Measurements from ENCODE around the gene CDC14A.

The CDC14A gene

DNA sequence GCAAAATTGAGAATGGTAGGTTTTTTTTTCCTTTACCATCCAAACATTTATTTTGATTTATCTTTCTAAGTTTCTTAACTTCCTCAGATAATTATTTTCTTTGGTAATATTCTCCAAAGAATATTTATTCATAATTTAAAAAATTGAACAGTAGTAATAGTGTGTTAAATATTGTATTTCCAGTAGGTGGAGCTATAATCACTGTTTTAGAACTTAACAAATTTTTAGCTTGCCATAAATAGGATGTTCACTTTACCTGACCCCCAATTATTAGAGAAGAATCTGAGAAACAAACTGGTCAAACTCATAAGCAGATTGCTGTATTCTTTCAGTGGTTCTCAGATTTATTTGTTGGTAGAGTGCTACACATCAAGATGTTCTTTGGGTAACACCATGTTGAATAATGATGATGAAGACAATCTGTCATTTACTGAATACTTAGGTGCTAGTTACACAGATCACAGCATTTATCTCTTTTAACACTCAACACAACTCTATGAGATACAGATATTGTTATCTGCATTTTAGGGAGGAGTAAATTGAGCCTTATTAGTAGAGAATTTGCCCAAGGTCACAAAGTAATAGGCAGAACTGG lies 103.3 kb downstream of the CDC14A start:
- Histone ChIP-seq H3K4me1 (ENCODE audit: control insufficient read depth in 2 of 2, insufficient read depth in 2 of 2, low read length in 2 of 2) (no peaks in the 10 kb centered on the region), H3K27ac (ENCODE audit: low read depth in 2 of 2, low read length in 2 of 2) (no peak overlapping the region), H3K36me3 (ENCODE audit: control insufficient read depth in 2 of 2, insufficient read depth in 2 of 2, low read length in 2 of 2) (no peaks in the 10 kb centered on the region), H3K27me3 (ENCODE audit: control insufficient read depth in 2 of 2, insufficient read depth in 2 of 2, low read length in 2 of 2) (no peaks in the 10 kb centered on the region), H3K9ac (ENCODE audit: low read depth in 1 of 2, low read length in 2 of 2) (no peak overlapping the region), H3K9me3 (ENCODE audit: control insufficient read depth in 2 of 2, low read length in 2 of 2) (no peaks in the 10 kb centered on the region), H3K4me3 (ENCODE audit: low read length in 2 of 2) (no peak overlapping the region)

DNA sequence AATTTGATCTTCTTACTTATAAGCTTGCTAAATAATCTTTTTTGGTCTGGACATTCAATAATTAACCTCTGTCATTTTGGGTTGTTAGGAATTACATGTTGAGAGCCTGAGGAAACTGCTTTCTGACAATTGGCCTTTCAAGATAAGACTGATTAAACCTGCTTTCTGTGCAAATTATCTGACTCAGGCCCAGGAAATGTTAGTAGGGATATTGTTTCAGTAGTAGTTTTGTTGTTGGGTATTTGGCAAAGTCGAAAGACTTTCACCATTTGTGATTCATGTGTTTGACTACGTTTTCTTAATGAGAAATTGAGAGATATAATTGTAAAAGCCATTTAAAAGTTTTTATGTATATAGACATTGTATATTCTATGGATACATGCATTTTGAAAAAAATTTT lies 104.6 kb downstream of the CDC14A start:
- Histone ChIP-seq H3K9ac (ENCODE audit: low read depth in 1 of 2, low read length in 2 of 2) (no peak overlapping the region), H3K4me1 (ENCODE audit: control insufficient read depth in 2 of 2, insufficient read depth in 2 of 2, low read length in 2 of 2) (no peaks in the 10 kb centered on the region), H3K36me3 (ENCODE audit: control insufficient read depth in 2 of 2, insufficient read depth in 2 of 2, low read length in 2 of 2) (no peaks in the 10 kb centered on the region), H3K27ac (ENCODE audit: low read depth in 2 of 2, low read length in 2 of 2) (no peak overlapping the region), H3K27me3 (ENCODE audit: control insufficient read depth in 2 of 2, insufficient read depth in 2 of 2, low read length in 2 of 2) (no peaks in the 10 kb centered on the region), H3K4me3 (ENCODE audit: low read length in 2 of 2) (no peak overlapping the region), H3K9me3 (ENCODE audit: control insufficient read depth in 2 of 2, low read length in 2 of 2) (no peaks in the 10 kb centered on the region)

DNA sequence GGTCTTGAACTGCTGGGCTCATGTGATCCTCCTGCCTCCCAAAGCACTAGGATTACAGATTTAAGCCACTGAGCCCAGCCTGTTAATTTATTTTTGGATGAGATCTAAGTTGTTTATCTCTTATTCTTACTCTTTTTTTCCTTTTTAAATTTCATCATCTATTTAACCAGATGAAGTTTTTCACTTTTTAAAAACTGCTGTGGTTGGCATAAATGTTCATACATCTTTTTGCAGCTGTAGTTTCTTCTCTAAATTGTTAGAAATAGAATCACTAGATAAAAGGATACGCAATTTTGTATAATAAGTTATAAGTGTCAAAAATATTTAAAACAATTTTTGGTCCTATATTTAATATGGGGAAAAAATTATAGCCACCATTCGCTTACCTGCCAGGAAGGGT lies 105.4 kb downstream of the CDC14A start:
- Histone ChIP-seq H3K4me3 (ENCODE audit: low read length in 2 of 2) (no peak overlapping the region), H3K27me3 (ENCODE audit: control insufficient read depth in 2 of 2, insufficient read depth in 2 of 2, low read length in 2 of 2) (no peaks in the 10 kb centered on the region), H3K27ac (ENCODE audit: low read depth in 2 of 2, low read length in 2 of 2) (no peak overlapping the region), H3K9ac (ENCODE audit: low read depth in 1 of 2, low read length in 2 of 2) (no peak overlapping the region), H3K9me3 (ENCODE audit: control insufficient read depth in 2 of 2, low read length in 2 of 2) (no peaks in the 10 kb centered on the region), H3K4me1 (ENCODE audit: control insufficient read depth in 2 of 2, insufficient read depth in 2 of 2, low read length in 2 of 2) (no peaks in the 10 kb centered on the region), H3K36me3 (ENCODE audit: control insufficient read depth in 2 of 2, insufficient read depth in 2 of 2, low read length in 2 of 2) (no peaks in the 10 kb centered on the region)

DNA sequence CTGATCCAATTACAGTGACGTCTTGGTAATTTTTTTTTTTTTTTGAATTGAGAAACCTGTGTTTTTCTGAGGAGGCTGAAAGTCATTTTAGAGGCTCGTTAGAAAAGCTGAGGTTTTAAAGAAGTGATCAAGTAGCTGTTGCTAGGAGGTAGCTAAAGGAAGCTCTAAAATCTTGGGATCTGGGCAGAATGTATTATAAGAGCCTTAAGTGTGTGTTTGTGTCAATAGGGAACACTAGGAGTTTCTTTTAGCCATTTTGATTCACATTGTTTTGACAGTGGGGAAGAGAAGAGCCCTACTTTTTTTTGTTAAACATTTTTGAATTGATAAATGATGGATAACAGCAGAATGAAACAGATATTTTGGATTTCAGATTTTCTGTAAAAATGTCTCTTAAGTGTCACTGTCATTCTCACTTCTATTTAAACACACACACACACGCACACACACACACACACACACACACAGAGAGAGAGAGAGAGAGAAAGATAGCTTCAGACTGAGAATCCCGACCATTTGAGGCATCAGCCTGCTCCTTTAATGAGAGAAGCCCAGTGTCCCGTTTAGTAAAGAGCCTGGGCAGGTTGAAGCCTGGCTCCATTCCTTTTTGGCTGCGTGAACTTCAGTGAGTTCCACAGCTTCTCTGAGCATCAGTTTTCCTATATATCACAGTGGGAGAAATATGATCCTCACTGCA lies 106.5 kb downstream of the CDC14A start:
- H3K9ac ChIP-seq (ENCODE audit: low read depth in 1 of 2, low read length in 2 of 2), result no peak overlapping the region
- no peak overlapping the region for H3K4me3 ChIP-seq (ENCODE audit: low read length in 2 of 2)
- no peaks in the 10 kb centered on the region for H3K4me1 ChIP-seq (ENCODE audit: control insufficient read depth in 2 of 2, insufficient read depth in 2 of 2, low read length in 2 of 2)
- no peaks in the 10 kb centered on the region for H3K9me3 ChIP-seq (ENCODE audit: control insufficient read depth in 2 of 2, low read length in 2 of 2)
- peaks cover 0 to 2% of the 10 kb centered on the region in 2 donors for H3K36me3 ChIP-seq (ENCODE audit: control insufficient read depth in 2 of 2, insufficient read depth in 2 of 2, low read length in 2 of 2)
- H3K27me3 ChIP-seq (ENCODE audit: control insufficient read depth in 2 of 2, insufficient read depth in 2 of 2, low read length in 2 of 2), result no peaks in the 10 kb centered on the region
- no peak overlapping the region for H3K27ac ChIP-seq (ENCODE audit: low read depth in 2 of 2, low read length in 2 of 2)

DNA sequence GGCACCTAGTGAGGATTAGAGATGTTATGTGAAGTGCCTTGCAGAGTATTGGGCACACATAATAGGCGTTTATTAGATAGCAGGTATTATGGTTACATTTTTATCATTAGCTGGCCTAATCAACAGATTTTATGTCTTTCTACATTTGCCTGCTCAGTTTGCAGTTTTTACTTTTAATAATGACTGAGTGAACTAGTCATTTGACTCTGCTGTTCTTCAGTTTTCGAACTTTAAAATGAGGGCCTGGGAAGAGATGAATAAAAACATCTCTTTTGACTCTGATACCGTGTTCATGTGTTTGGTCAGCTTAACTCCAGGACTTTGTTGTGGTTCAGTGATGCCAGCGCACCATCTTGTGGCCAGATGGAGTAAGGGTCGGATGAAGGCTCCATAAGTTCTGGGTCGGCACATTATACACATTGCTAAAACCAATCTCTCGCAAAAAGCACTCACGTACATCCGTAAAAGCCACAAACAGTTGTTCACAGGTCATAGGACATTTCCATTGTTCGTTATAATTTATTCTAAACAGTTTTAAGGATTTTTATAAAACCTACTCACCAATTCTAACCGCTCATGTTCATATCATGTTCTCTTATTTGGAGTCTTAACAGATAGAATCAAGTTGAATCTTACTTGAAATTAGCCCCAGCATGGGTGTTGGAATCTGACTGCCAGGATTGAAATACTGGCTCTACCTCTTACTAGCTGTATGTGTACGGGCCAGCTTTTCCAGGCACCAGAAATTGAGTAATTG lies 107.2 kb downstream of the CDC14A start:
- H3K27ac ChIP-seq (ENCODE audit: low read depth in 2 of 2, low read length in 2 of 2), result no peak overlapping the region
- no peak overlapping the region for H3K9ac ChIP-seq (ENCODE audit: low read depth in 1 of 2, low read length in 2 of 2)

DNA sequence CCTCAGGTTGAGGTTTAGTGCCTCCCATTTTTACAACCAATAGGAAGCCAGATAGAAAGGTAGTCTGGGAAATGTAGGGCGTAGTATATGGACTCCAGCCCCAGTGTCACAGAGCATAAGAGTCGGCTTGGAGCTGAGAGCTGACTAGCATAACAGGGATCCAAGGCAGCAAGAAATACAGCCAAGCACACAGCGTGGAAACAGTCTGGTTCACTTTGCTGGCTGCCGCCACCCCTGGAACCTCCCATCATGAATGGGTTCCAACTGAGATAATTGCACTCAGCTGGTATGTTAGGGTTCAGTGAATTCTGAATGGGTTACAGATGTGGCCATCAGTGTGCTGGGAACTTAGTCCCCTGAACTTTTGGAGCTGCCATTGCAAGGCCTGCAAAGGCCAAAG lies 108.9 kb downstream of the CDC14A start:
- Histone ChIP-seq H3K9me3 (ENCODE audit: control insufficient read depth in 2 of 2, low read length in 2 of 2) (no peaks in the 10 kb centered on the region), H3K27me3 (ENCODE audit: control insufficient read depth in 2 of 2, insufficient read depth in 2 of 2, low read length in 2 of 2) (no peaks in the 10 kb centered on the region), H3K36me3 (ENCODE audit: control insufficient read depth in 2 of 2, insufficient read depth in 2 of 2, low read length in 2 of 2) (peaks cover 0 to 2% of the 10 kb centered on the region in 2 donors), H3K4me3 (ENCODE audit: low read length in 2 of 2) (no peak overlapping the region), H3K9ac (ENCODE audit: low read depth in 1 of 2, low read length in 2 of 2) (no peak overlapping the region), H3K27ac (ENCODE audit: low read depth in 2 of 2, low read length in 2 of 2) (no peak overlapping the region), H3K4me1 (ENCODE audit: control insufficient read depth in 2 of 2, insufficient read depth in 2 of 2, low read length in 2 of 2) (no peaks in the 10 kb centered on the region)

More for the DNA sequence above, 107.2 kb downstream of the CDC14A start:
- Histone ChIP-seq H3K9me3 (ENCODE audit: control insufficient read depth in 2 of 2, low read length in 2 of 2) (no peaks in the 10 kb centered on the region), H3K36me3 (ENCODE audit: control insufficient read depth in 2 of 2, insufficient read depth in 2 of 2, low read length in 2 of 2) (peaks cover 0 to 2% of the 10 kb centered on the region in 2 donors), H3K4me3 (ENCODE audit: low read length in 2 of 2) (no peak overlapping the region), H3K27me3 (ENCODE audit: control insufficient read depth in 2 of 2, insufficient read depth in 2 of 2, low read length in 2 of 2) (no peaks in the 10 kb centered on the region), H3K4me1 (ENCODE audit: control insufficient read depth in 2 of 2, insufficient read depth in 2 of 2, low read length in 2 of 2) (no peaks in the 10 kb centered on the region)

DNA sequence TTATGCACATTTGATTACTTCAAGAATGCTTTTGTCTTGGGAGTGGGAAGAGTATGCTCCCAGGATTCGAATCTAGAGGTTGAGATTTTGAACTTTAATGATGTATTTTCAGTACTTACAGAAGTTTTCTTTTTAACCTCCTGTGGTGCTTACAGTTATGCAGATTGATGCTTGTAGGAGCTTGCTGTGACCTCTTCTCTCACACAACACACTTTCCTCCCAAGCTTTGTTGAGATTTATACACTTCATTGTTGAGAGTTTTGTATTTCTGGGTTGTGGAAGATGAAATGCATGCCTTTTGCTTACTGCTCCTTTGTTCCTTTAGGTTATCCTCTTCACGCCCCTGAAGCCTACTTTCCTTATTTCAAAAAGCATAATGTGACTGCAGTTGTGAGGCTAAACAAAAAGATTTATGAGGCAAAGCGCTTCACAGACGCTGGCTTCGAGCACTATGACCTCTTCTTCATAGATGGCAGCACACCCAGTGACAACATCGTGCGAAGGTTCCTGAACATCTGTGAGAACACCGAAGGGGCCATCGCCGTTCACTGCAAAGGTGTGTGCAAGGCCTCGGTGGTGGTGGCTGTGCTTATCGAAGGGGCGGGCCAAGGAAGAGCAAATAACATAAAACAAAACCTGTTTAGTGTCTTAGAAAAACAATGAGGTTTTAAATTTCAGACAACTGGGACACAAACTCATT lies 110.2 kb downstream of the CDC14A start:
- Histone ChIP-seq H3K4me1 (ENCODE audit: control insufficient read depth in 2 of 2, insufficient read depth in 2 of 2, low read length in 2 of 2) (no peaks in the 10 kb centered on the region), H3K4me3 (ENCODE audit: low read length in 2 of 2) (no peak overlapping the region), H3K27me3 (ENCODE audit: control insufficient read depth in 2 of 2, insufficient read depth in 2 of 2, low read length in 2 of 2) (no peaks in the 10 kb centered on the region), H3K9me3 (ENCODE audit: control insufficient read depth in 2 of 2, low read length in 2 of 2) (no peaks in the 10 kb centered on the region), H3K36me3 (ENCODE audit: control insufficient read depth in 2 of 2, insufficient read depth in 2 of 2, low read length in 2 of 2) (peaks cover under 1 to 2% of the 10 kb centered on the region in 2 donors), H3K9ac (ENCODE audit: low read depth in 1 of 2, low read length in 2 of 2) (no peak overlapping the region), H3K27ac (ENCODE audit: low read depth in 2 of 2, low read length in 2 of 2) (no peak overlapping the region)

DNA sequence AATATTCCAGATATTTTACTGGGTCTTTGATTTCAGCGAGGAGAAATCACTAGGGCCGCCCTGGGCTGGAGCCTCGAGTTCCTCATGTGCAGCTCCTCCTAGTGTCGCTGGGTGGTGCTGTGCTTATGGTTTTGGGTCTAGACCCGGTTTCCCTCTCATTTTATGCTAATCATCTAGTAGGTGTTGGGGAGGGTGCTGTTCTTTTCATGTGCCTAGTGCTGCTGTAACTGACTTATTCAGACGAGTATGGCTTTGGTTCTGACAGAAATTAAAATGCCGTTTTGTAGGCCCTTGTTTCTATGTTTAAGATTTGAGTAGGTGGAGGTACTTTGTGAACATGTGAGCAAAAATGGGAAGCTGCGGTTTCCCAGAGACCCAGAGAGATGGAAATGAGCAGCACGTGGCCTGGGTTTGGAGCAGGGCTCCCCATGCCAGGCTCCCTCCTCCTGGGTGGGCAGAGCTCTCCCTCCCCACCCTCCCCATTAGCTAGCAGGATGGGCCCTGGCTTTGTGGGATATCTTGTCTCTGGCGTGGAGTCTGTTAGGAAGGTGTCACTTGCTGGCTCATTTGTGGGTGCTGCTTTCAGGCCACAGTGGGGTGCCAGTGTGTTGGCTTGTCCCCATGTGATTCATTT lies 111.6 kb downstream of the CDC14A start:
- peaks cover 7% of the 10 kb centered on the region in 2 donors for H3K36me3 ChIP-seq (ENCODE audit: control insufficient read depth in 2 of 2, insufficient read depth in 2 of 2, low read length in 2 of 2)

DNA sequence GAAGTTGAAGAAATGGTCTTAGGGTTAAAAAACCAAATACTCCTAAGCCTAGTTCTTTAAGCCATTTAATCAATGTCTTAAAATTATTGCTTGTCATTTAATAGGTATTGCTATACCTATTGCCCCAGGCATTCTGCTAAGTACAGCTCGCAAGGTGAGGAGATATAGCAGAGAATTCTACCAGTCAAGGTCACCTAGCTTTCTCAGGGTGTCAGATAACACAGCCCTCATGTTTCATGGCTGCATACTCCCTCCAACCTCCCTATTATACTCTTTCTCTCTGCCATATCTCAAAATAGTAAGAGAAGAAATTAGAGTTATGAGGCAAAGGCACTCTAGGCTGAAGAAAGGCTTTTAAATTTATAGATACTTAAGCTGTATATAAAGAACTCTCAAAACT lies 117.3 kb downstream of the CDC14A start:
- peaks cover 4 to 7% of the 10 kb centered on the region in 2 donors for H3K36me3 ChIP-seq (ENCODE audit: control insufficient read depth in 2 of 2, insufficient read depth in 2 of 2, low read length in 2 of 2)
- H3K4me3 ChIP-seq (ENCODE audit: low read length in 2 of 2), result no peak overlapping the region
- H3K9me3 ChIP-seq (ENCODE audit: control insufficient read depth in 2 of 2, low read length in 2 of 2), result no peaks in the 10 kb centered on the region
- H3K27ac ChIP-seq (ENCODE audit: low read depth in 2 of 2, low read length in 2 of 2), result no peak overlapping the region
- H3K27me3 ChIP-seq (ENCODE audit: control insufficient read depth in 2 of 2, insufficient read depth in 2 of 2, low read length in 2 of 2), result no peaks in the 10 kb centered on the region
- H3K4me1 ChIP-seq (ENCODE audit: control insufficient read depth in 2 of 2, insufficient read depth in 2 of 2, low read length in 2 of 2), result no peaks in the 10 kb centered on the region
- H3K9ac ChIP-seq (ENCODE audit: low read depth in 1 of 2, low read length in 2 of 2), result no peak overlapping the region

More for the DNA sequence above, 111.6 kb downstream of the CDC14A start:
- Histone ChIP-seq H3K4me3 (ENCODE audit: low read length in 2 of 2) (no peak overlapping the region), H3K9ac (ENCODE audit: low read depth in 1 of 2, low read length in 2 of 2) (no peak overlapping the region), H3K4me1 (ENCODE audit: control insufficient read depth in 2 of 2, insufficient read depth in 2 of 2, low read length in 2 of 2) (no peaks in the 10 kb centered on the region), H3K9me3 (ENCODE audit: control insufficient read depth in 2 of 2, low read length in 2 of 2) (no peaks in the 10 kb centered on the region), H3K27me3 (ENCODE audit: control insufficient read depth in 2 of 2, insufficient read depth in 2 of 2, low read length in 2 of 2) (no peaks in the 10 kb centered on the region), H3K27ac (ENCODE audit: low read depth in 2 of 2, low read length in 2 of 2) (no peak overlapping the region)

Data from mucosa of rectum (tissue), 2 donors.